Thyroid gland (tissue), 4 donors: ENCODE results near the gene CABP4.

Experiments
- POLR2A ChIP-seq, 2 donors: fragments of 450-650 bp; IDR thresholded peaks; one replicate each; pipeline ENCODE4 v1.6.1; 2017; ENCODE audit warnings: antibody characterized with exemption in 2 of 2, mild to moderate bottlenecking in 2 of 2, moderate library complexity in 1 of 2
- TF ChIP-seq, protein P1 (sequence below), 6 experiments: fragments of 200-600 bp in 3 of 6; fragments of 450-650 bp in 3 of 6; sonication (generic) in 3 of 6; IDR thresholded peaks; one replicate each; pipeline ENCODE4 v1.5.1; 2016 to 2019; ENCODE audit warnings: antibody characterized with exemption in 6 of 6, mild to moderate bottlenecking in 2 of 6, inconsistent platforms in 1 of 6, moderate library complexity in 1 of 6

GRCh38 chr11:67435727-67436458 is 19.3 kb upstream of the CABP4 start:
- TF ChIP-seq POLR2A (IDR thresholded peaks at IDR 0.05), result no peak
- TF ChIP-seq, protein P1, sequence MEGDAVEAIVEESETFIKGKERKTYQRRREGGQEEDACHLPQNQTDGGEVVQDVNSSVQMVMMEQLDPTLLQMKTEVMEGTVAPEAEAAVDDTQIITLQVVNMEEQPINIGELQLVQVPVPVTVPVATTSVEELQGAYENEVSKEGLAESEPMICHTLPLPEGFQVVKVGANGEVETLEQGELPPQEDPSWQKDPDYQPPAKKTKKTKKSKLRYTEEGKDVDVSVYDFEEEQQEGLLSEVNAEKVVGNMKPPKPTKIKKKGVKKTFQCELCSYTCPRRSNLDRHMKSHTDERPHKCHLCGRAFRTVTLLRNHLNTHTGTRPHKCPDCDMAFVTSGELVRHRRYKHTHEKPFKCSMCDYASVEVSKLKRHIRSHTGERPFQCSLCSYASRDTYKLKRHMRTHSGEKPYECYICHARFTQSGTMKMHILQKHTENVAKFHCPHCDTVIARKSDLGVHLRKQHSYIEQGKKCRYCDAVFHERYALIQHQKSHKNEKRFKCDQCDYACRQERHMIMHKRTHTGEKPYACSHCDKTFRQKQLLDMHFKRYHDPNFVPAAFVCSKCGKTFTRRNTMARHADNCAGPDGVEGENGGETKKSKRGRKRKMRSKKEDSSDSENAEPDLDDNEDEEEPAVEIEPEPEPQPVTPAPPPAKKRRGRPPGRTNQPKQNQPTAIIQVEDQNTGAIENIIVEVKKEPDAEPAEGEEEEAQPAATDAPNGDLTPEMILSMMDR (IDR thresholded peaks at IDR 0.05), result no peak
